Stimulated activated CD4-positive, alpha-beta T cell treated with anti-CD3 and anti-CD28 coated beads, Interleukin-15, amount 100 ng/mL, for 48 hours (primary cell): ENCODE data around the gene STAB2.
"Not testable (repeated sequence)": the region's sequence is repeated elsewhere in the genome, so short reads cannot be mapped to it uniquely, and the experiment has no call there.

Source experiments
- DNase-seq, 2 donors: peaks; one replicate each; pipeline ENCODE4 v3.0.0-alpha.2; 2020; ENCODE audit warnings: low read depth in 2 of 2

The STAB2 gene

GRCh38 chr12:103806803-103807202 lies 219.7 kb downstream of the STAB2 start:
- no peak for DNase-seq

- no peak for DNase-seq
These were observed 220.6 kb downstream of the STAB2 start for GRCh38 chr12:103807561-103808238.

- DNase-seq: no peak
These were observed 221.3 kb downstream of the STAB2 start for GRCh38 chr12:103808239-103808880.

DNA sequence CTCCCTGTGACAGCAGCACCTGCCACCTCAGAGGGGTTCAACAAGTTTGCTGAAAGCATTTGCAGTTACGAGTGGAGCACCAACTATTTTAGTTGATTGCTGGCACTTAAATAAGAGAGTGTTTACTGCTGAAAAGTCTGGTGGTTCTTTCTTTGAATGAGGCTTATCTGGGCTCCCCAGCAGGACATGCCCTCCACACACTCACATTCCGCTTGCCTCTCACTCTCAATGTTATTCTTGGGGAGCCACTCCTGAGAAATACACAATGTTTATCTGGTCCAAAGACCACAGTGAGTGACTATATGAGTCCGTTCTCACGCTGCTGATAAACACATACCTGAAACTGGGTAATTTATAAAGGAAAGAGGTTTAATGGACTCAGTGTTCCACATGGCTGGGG lies 222.1 kb downstream of the STAB2 start:
- no peak for DNase-seq

GRCh38 chr12:103809639-103810038 lies 222.6 kb downstream of the STAB2 start:
- DNase-seq: not testable (repeated sequence)

DNA sequence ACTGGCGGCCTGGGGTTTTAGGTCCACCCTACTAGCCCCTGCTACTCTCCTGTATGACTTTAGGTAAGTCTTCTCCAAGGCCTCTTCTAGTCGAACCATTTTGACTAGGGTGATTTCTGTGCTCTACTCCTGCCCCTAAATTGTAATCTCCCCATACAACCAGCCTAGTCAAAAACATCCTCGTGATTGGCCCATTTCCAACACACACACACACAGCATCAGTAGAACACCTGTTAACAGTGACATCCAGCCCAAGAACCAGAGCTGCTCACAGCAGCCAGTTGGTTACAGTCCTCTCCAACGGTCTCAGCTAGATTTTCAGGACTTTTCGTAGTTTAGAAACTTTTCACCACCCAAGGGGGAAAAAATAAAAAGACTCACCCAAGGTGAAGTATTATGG lies 223.0 kb downstream of the STAB2 start:
- DNase-seq: no peak

DNA sequence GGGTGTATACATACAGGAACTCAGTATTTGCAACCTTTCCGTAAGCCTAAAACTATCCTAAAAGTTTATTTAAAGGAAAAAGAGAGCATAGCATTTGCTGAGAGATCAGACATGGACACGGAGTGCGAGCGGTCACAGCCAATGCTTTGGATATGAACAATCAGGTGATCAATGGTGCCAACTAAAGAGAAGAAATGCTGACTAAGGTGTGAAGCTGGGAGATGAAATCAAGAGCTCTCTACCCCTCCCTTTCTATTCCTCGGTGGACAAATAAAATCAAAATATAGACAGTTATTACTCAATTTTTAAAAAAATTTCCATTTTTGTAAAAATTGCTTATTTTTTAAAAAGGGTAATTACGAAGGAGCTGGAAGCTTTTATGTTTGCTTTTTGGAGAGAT lies 224.7 kb downstream of the STAB2 start:
- DNase-seq: no peak

GRCh38 chr12:103812789-103813188 lies 225.7 kb downstream of the STAB2 start:
- DNase-seq: no peak

DNA sequence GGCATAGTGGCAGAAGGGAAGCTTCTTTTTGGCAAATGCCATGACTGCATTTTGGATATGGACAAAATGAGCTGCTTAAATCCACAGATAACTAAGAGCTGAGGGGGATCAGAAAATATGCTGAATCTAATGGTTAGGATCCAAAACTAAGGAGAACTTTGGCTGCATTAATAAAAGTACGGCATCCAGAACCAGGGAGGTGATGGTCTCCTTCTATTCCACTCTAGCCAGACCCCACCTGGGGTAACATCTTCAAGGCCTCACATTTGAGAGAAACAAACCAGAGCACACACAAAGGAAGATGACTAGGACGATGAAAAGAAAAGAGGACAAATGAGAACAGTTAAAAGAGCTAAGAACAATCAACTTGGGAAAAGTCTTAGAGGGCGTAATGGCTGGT lies 226.4 kb downstream of the STAB2 start:
- DNase-seq: no peak

- no peak for DNase-seq
These were observed 226.9 kb downstream of the STAB2 start for GRCh38 chr12:103813949-103814348.

DNA sequence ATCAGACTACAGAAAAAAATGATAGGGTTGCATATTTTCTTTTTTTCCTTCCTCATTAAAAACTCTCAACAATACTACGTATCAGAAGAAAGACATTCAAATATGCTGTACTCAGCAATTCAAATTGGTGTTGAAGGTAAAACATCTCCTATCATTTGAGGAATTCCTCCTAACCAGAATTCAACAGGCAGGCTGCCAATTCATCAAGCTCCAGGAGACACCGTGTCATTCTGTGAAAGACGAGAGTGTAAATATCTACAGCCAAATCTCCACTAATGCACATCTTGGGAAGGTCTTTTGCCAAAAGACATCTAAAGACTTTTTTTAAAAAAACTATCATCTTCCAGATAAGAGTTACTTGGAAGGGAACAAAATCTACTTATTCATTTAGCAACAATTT lies 227.4 kb downstream of the STAB2 start:
- no peak for DNase-seq
